ENCODE measurements around the gene ZIC1.

- TF ChIP-seq USF1 (IDR thresholded peaks at IDR 0.05) (no peak), CEBPB (IDR thresholded peaks at IDR 0.05) (no peak), ZBTB7A (IDR thresholded peaks at IDR 0.05; ENCODE audit: low read depth) (no peak), EP300 (IDR thresholded peaks at IDR 0.05; ENCODE audit: borderline replicate concordance) (no peak), TAF1 (IDR thresholded peaks at IDR 0.05; ENCODE audit: low read depth) (no peak), RAD21 (IDR thresholded peaks at IDR 0.05; ENCODE audit: low read depth) (no peak), YY1 (IDR thresholded peaks at IDR 0.05; ENCODE audit: low read depth) (no peak), FOXM1 (IDR thresholded peaks at IDR 0.05; ENCODE audit: borderline replicate concordance, low read depth) (no peak), MAX (IDR thresholded peaks at IDR 0.05) (no peak), CREB1 (IDR thresholded peaks at IDR 0.05; ENCODE audit: low read depth) (no peak)
Observed at GRCh38 chr3:147389717-147390116, 19.4 kb upstream of the ZIC1 start.

All from Ishikawa (cell line).